Right hindlimb (tissue), 1 donor: ENCODE measurements around the gene ACKR3.
A peak's percentile ranks its signal among the peaks of the same experiment; 100 is the strongest.

Source experiments
- DNase-seq: peaks from one replicate; pipeline ENCODE4 v3.0.0-alpha.2; 2018

The ACKR3 gene

DNA sequence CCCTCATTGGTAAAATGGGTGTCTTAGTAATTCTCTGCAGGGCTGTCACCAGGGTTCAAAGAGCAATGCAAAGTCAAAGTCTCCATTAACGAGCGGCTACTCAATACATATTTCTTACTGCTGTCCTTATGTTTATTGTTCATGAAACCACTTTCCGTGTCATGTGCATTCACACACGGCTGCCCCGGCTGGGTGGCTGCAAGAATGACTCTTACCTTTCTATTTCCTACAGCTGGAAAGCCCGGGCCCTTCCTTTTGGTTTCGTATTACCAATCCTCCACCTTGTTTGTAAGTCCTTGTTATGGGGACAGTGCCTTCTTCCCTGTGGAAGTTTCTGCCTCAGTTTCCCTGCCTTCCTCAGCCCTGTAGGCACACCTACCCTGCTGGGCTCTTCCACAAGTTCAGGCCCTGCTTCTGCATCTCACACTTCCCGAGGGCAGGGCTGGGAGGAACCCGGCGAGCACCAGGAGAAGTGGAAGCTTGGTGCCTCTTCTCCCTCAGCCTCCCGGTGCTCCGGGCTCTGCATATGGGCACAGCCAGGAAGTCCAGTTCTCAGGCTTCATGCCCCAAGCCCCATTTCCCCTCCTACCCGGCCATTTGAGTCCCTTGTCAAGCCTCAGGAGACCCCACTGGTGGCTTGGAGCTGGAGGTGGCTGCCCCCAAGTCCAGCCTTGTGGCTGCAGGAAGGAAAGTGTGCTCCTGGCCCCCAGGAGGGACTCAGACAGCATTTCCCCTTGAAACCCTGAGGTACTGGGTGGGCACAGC is 18.7 kb upstream of the ACKR3 start:
- DNase-seq = no peak

DNA sequence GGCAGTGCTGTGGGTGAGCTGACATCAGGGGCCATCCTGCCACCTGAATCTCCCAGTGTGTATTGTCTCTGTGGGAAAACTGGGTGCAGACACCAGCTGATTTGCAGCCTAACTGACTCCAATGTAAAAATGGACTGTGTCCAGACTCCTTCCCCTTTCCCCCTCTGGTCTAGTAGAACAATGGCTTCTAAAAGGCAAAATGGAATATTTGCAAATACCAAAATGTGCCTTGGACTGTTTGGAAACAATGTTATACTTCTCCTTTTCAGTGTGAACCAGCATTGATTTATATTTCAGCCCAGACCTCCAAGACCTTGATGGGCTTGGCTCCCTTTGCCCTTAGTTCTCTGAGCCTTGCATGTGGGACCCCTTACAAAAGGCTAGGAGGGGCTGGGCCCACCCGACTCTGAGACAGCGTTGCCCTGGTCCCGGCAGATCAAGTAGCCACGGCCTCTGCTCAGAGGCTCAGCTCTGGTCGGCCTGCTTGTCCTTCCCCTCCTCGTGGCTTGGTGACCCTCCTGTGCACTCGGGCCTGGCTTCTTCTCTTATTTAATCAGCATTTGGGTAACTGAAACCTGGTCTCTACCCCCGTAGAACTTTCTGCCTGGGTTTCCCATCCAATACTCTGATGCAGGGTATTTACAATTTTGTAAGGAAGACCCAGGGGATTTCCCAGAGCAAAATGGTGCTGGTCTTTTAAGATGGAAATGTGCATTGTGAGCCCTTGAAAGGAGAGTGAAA is 18.0 kb upstream of the ACKR3 start:
- no peak for DNase-seq

DNA sequence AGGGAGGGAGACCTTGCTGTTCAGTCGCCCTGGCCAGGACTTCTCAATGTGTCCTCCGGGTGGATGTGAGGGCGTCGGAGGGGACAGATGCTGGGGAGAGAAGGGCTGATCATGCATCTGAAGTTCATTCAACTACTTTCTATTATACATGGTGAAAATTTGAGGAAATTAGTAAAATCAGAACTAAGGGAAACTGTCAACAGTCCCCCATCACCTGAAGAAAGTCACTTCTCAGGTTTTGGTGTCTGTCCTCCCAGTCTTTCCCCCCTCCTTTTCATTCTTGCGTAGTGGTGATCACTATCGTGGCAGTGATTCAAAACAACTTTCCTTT is 17.4 kb upstream of the ACKR3 start:
- no peak for DNase-seq

DNA sequence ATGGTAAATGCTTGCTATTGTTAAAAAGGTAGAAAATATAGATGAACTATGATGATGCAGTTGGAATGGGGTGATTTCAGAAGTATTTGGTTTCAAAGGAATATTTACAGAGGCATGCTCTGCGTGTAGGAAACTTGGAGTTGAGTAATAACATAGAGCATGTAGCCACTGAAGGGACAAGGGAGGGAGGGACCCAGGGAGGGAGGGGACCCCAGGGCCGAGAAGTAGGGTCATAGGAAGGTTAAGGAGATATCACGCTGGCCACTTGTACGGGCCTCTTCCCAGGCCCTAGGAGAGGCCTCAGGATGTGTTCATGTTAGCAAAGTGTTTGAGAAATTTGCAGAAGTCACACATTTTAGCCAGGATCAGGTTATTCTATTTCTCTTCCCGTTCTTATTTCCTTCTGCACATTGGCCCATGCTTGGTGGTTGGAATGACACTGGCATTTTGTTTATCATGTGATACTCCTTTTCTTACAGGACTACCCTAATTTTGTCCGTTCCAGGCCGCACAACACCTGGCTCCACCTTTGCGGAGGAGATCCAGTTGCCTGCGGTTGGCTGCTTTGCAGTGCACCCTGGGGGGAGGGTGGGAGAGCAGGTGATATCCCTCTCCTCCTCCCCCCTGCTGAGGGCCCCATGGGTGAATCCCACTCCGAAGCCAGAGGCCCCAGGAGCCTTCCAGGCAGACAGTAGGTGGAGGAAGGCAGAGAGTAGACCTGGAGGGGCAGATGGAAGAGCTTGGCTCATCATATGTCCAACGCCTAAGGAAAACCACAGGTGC is 16.9 kb upstream of the ACKR3 start:
- no peak for DNase-seq

DNA sequence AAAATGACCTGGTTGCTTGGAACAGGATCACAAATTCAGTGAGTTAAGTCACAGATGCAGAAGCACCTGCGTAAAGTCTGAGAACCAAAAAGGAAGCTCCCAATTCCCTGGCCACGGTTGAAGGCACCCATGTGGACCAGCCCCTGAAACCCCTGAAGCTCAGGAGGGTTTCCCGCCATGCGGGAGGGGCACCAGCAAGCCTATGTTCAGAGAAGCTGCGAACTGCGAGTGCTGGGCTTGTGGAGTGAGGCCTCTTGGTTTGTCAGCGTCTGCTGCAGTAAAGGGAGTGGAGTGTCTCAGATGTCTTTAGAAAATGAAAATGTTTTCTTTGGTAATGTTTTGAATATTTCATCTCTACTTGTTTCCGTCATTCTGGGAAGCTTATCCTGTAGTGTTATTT is 16.1 kb upstream of the ACKR3 start:
- DNase-seq = no peak

DNA sequence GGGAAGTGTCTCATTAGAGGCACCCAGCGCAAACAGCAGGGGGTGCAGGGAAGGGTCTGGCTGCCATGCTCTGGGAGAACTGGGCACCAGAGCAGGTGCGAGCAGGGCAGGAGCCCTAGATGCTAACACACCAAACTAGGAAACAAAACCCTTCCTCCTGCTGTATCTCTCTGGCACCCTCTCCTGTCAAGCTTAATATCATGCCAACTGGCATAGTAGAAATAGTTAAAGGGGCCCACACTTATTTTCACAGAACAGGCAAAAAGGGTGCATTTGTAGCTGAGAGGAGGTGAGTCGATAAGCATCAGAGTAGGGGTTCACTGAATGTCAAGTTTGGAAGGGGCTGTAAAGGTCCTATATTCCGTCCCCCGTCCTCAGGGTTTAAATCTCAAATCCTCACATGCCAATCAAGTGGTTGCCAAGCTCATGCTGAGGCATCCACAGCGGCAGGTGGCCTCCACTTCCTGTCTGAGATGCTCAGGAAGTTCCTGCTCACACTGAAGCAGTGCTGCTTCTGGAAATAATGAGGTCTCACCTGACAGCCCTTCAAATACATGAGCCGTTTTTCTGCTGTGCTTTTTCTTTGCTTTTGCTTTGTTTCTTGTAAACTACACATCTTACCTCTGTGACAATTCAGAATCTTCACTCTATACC is 14.9 kb upstream of the ACKR3 start:
- DNase-seq = no peak

DNA sequence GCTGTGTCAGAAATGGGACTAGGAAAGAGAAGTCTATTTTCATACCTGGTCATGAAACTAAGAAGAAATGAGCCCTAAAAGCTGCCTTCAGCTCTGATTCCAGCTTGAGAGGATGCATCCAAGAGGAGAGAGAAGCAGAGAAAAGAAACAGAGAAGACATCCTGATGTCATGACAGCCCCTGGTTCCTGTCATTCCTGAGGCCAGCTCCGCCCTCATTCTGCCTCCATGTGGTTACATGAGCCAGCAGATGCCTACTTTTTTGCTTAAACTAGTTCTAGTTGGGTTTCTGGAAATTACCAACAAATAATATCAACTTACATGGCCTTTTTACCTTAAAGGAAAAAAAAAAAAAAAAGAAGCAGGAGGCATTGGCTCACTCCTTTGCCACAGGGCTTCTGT is 14.1 kb upstream of the ACKR3 start:
- DNase-seq = no peak

DNA sequence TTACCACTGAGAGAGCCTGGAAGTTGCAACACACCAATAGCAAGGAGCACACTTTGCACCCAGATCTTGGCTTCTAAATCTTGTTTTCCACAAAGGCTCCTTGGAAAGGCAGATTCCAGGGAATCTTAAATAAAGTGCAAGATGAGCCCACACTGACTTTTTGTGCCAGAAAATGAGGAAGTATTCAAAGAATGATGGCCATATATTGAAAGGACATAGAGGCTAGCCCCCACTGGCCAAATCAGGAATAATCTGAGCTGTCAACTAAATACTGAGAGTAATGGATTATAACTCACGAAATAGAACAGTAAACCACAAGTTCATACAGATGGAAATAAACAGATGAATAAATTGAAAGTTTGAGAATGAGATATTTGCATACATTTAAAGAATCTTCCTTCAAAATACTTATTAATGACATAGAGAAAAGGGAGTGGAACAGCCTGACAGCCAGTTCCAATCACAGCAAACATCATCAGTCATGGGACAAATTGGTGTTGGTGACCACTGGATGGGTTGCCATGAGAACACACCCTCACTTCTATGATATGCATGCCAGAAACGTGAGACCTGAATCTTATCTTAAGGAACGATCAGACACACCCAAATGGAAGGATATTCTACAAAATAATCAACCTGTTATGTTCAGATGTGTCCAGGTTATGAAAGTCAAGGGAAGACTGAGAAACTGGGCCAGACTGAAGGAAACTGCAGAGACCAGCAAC is 12.2 kb upstream of the ACKR3 start:
- no peak for DNase-seq

DNA sequence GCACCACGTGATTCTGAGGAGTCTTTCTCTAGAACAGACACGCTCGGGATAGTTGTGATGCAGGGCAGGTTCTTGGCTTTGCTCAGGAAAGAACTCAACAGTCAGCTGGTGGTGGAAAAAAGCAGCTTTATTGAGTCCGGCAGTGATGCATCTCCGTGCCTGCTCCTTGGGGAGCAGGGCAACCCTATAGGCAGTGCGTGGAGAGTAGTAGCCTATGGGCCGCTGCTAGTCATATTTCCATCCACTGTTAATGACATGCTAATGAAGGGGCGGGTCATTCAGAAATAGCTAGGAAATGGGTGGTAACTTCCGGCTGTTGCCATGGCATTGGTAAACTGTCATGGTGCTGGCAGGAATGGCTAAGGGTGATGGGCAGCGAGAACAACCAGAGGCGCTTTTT is 11.6 kb upstream of the ACKR3 start:
- no peak for DNase-seq

DNA sequence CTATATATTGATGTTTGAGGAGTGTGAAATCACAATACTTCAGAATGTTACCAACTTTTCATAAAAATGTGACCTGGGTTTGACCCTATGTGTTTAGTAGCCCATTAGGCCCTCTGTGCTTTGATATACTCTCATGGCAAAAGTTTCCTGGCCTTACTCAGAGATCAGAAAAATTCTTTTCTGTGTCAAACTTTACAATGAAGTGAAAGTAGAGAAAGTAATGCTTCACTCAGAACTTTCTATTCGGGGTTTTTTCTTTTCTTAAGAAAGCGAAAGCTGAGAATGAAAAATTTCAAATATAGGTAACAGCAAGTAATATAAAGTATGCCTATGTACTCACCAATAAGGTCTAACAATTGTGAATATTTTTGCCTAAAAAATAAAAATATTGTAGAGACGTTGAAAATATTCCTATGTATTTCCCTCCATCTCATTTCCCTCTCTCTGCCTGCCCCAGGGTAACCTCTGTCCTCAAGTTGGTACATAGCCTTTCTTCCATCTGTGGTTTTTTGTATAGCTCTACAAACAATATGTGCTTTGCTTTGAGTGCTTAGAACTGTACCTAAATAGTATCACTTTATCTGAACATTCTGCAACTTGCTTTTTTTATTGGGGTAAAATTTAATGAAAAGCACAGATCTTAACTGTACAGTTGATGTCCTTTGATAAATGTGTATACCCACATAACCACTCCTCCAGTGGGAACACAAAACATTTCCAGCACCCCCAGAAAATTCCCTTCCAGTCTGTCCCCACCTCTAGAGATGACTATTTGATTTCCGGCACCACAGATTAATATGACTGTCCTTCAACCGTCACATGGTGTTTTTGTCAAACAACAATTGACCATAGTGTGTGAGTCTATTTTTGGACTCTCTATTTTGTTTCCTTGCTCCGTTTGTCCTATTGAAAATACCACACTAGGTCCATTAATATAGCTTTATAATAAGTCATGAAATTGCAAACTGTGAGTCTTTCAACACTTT is 10.3 kb upstream of the ACKR3 start:
- no peak for DNase-seq

DNA sequence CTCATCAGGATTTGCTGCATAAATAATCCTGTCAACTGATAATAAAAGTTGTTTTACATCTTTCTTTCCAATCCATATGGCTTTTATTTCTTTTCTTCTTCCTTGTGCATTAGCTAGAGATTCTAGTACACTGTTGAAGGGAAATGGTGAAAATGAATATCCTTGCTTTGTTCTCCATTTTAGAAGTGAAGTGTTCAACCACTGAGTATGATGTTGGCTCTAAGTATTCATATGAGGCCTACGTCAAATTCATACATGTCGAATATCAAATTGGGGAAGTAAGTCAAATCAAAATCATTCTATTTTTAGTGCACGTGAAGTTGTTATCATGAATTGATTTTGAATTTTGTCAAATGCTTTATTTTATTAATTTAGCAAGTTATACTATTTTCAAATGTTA is 7.8 kb upstream of the ACKR3 start:
- DNase-seq = no peak

DNA sequence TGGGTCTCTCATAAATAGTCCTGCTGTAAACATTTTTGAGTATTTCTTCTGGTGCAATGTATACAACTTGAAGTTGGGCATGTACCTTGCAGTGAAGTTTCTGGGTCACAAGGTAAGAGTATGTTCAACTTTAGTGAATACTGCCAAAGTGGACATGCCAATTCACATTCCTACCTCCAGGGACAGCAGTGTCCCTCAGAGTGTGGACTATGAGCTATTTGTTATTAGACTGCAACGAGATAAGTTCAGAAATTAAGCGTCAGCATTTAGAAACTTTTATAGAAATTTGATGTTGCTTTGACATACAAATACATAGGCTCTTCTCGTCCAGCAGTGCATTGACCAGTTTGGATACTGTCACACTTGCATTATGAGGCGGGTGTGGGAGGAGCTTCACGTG is 7.2 kb upstream of the ACKR3 start:
- DNase-seq = no peak

DNA sequence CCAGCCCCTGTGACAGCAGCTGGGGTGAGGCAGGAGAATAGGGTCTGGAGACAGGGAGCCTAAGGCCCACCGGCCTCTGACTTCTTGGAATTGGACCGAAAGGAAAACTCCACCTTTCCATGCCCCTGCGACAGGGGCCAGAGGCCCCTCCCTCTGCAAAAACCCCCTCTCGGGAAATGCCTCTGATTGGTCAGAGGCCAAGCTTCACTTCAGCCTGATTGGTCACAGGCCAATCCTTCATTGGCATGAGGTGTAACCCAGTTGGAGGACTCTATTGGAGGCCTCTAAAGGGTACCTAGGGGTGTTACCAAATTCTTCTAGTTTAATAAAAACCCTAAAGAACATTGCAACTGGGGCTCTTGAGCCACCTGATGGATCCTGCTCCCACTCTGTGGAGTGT is 5.7 kb upstream of the ACKR3 start:
- no peak for DNase-seq

DNA sequence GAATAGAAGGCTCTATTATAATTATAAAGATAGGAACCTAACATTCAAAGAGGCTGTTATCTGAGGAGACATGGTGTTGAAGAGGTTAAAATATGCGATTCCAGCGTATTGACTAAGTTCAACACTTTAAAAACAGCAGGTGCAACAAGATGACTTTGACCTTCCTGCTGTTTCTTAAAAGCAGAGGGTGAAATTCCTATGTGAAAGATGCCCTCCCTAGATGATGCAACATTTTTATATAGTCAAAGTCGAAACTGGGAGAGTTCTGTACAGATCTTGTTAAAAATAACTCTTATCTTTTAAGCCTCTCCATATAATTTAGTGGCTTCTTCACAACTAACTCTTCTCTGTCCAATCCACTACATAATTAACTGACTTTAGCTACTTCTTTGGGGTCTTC is 4.4 kb upstream of the ACKR3 start:
- no peak for DNase-seq

DNA sequence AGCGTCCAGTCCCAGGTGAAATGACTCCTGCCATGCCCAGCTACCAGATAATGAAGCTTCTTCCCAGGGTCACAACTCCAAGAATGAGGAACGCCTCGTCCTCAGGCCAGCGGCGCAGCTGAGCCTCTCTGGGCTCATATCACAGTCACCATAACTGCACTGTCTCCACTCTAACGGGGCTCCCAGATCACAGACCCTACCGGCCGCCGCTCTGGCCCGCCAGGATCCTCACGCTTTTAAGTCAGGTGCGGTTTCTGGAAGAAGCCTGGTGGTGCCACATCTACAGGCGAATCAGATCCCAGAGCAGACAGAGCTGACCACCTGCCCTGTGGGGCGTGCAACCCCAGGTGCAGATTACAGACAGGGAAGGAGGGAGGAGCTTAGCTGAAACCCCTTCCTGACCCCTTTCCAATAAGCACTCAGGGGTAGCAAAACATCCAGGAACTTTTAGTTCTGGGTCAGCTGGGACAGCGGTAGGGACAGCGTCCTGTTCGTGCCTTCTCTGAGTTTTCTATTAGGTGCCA is 3.7 kb upstream of the ACKR3 start:
- no peak for DNase-seq

DNA sequence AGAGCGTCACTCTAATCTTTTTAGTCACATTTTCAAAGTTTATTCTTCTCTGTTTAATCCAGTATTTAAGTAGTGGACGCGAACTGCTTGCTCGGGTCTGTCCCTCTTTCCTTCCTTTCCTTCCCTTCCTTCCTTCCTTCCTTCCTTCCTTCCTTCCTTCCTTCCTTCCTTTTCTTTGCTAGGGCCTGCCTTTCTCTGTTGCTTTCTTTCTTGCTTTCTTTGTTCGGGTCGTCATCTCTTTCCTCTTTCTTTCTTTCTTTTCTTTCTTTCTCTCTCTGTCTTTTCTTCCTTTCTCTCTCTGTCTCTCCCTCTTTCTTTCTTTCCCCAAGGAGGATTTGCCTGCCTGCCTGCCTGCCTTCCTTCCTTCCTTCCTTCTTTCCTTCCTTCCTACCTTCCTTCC is 3.0 kb upstream of the ACKR3 start:
- no peak for DNase-seq

DNA sequence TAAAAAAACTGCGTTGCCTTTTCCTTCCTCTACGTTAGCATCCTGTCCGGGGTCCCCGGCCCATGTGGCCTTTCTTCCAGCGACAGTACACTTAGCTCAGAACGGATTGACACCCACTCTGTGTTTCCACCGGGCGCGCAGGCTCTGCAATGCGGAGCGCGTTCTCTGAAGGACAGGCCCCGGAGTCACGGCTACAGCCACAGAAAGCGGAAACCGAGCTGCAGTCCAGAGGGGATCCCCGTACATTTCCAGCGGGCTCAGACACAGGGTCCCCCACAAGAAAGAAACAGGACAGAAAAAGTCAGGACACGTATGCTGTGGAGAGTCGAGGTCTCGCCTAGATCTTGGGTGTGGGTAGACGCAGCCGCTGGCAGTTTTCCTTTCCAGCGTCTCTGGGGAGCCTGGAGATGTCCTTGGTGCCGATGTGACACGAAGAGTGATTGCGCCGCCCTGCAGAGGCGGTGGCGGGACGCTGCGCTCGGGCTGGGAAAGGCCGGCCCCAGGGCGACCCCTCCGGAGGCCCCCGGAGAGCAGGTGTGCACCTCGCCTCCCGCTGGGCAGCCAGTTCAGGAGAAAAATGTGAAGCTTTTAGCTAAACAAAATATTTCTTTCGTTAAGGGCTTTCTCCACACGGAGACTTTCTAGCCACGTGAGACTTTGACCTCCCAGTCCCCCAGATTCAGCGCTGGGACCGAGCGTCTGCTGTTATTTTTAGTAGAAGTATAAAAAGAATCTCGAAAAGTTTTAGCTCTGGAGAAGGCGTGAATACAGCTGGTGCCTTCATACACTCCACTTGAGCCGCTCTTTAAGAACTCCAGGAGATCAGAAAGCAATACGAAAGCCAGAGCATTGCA is 1.3 kb upstream of the ACKR3 start:
- DNase-seq = peak; percentile 57

DNA sequence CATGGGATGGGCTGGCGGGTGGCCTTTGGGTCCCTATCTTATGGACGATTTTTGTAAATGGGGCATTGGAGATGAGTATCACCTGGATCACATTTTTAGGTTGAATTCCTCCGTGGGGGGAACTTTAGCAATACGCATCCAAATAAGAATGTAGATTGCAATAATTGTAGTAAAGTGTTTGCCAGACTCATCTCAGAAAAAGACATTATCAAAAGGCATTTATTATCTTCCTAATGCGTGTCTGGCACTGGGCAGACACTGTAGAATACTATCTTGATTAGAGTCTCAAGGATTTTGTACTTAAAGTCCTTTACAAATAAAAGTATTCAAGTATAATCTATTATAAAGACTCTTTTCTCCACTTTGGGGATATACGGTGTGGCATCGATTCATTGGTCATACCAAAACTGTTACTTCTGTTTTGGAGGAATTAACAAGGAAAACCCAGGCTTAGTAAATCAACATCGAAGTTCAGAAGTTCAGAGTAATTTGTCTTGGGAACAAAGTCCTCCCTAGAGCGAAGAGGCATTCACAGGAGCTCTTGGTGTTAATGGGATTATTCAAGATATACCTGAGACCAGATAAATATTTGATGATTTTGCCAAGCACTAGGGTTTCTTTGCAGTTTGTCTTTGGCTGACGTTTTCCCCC is 578 bp upstream of the ACKR3 start:
- no peak for DNase-seq

DNA sequence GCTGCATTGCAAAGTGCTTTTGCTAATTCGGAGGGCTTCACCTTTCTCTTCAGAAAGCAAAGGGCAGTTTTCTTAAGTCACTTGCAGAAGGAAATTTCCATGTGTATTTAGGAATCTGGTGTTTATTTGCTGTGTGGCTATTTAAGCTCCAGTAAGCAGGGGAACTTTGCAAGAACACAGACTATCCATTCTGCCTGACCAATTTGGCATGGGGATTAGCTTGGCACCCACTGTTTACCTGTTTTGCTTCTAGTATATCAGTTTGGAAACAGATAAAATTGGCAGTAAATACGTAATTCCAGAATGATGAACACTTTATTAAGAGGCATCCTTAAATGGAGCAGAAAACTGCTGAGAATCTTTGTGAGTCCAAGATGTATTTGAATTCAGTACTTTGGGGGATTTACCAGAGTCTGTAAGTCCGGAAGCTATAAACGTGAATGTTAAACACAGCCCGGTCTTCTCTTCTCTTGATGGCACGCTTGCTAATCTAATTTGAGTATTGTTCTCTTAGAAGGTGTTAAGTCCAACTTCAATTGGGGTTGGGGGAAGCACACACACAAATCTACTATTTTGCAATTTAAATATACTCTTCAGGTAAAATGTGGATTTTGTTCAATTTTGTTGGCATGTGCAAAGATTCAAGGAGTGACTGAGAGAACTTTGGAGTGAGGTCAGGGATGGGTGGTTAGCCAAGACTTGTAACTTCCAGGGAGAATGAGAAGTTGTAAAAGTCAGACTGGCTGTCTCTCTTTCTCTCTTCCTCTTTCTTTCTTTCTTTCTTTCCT is 650 bp downstream of the ACKR3 start:
- peak; percentile 48 for DNase-seq
